22Rv1 (cell line): Measurements from ENCODE around the gene LTK.
"Not testable (repeated sequence)": the region's sequence is repeated elsewhere in the genome, so short reads cannot be mapped to it uniquely, and the experiment has no call there.

ENCODE experiments used
- CTCF ChIP-seq: fragments of 450-650 bp; IDR thresholded peaks from 2 replicates; pipeline ENCODE4 v1.5.1; 2017; ENCODE audit warnings: mild to moderate bottlenecking
- ZFX ChIP-seq: fragments of 450-650 bp; IDR thresholded peaks from 2 replicates; pipeline ENCODE4 v1.6.1; 2017; ENCODE audit warnings: antibody characterized with exemption, borderline replicate concordance

GRCh38 chr15:41469644-41470043, 44.0 kb downstream of the LTK start:
- TF ChIP-seq CTCF, ZFX: not testable (repeated sequence)
